Uterus (tissue), 4 donors: ENCODE results near the gene PDPN. TPM values are rescaled to one million over a fixed set of nuclear protein-coding genes. Genes with fewer than 3 reads are reported as not detected.

Experiments used
- DNase-seq, 2 donors: peaks; one replicate each; pipeline ENCODE4 v3.0.0-alpha.2; 2019 to 2020
- H3K27ac ChIP-seq, 2 donors: fragments of 200-600 bp; sonication (generic); 1 replicate in 1 of 2; 2 replicates in 1 of 2; pipeline ENCODE4 v1.5.1; 2016 to 2018
- H3K27me3 ChIP-seq, 2 donors: fragments of 200-600 bp; sonication (generic); one replicate each; pipeline ENCODE4 v1.5.1; 2018 to 2019; ENCODE audit warnings: control low read depth in 1 of 2
- H3K36me3 ChIP-seq, 2 donors: fragments of 200-600 bp; sonication (generic); one replicate each; pipeline ENCODE4 v1.5.1; 2019; ENCODE audit warnings: control low read depth in 1 of 2
- H3K4me1 ChIP-seq, 2 donors: fragments of 200-600 bp; sonication (generic); one replicate each; pipeline ENCODE4 v1.5.1; 2018 to 2019; ENCODE audit warnings: control low read depth in 1 of 2
- H3K4me3 ChIP-seq, 2 donors: fragments of 200-600 bp; sonication (generic); 1 replicate in 1 of 2; 2 replicates in 1 of 2; pipeline ENCODE4 v1.5.1; 2018 to 2019; ENCODE audit warnings: mild to moderate bottlenecking in 1 of 2
- H3K9me3 ChIP-seq, 2 donors: fragments of 200-600 bp; sonication (generic); one replicate each; pipeline ENCODE4 v1.5.1; 2019; ENCODE audit warnings: control low read depth in 1 of 2
- CTCF ChIP-seq, 4 experiments: fragments of 200-600 bp in 2 of 4; fragments of 450-650 bp in 2 of 4; sonication (generic) in 2 of 4; IDR thresholded peaks; one replicate each; pipeline ENCODE4 v1.5.1; 2016 to 2019; ENCODE audit warnings: antibody characterized with exemption in 4 of 4, mild to moderate bottlenecking in 2 of 4, moderate library complexity in 1 of 4
- POLR2A ChIP-seq, 2 donors: fragments of 450-650 bp; IDR thresholded peaks; one replicate each; pipeline ENCODE4 v1.6.1; 2016; ENCODE audit warnings: antibody characterized with exemption in 2 of 2, mild to moderate bottlenecking in 1 of 2, moderate library complexity in 1 of 2
- intact Hi-C: fragments of 100-400 bp; cut with DNase I; formaldehyde crosslinking; loops from one replicate; pipeline ENCODE4 v1.15.1; 2023; ENCODE audit warnings: low total_unique reads
- total RNA-seq, 4 donors: library from RNA; depleted of rRNA in 3 of 4; stranded (reverse); fragments of >200 nt in 3 of 4; gene quantifications; one replicate each; pipeline versions ENCODE4 v1.1.0 to v1.2.4, GENCODE V29; 2014 to 2023
- donor health status: DM: yes; HTN: yes; CAD: no.

Gene PDPN
- total RNA-seq, 4 donors from 2014 or later, result 17.7 to 50.0 (median 30.7) TPM

- Histone ChIP-seq H3K4me1 (no peaks in the 10 kb centered on the region), H3K36me3 (no peaks in the 10 kb centered on the region), H3K27ac (peak overlapping the region; percentile 69 to 89), H3K9me3 (no peaks in the 10 kb centered on the region), H3K27me3 (no peaks in the 10 kb centered on the region), H3K4me3 (no peak overlapping the region)
- no peak for DNase-seq
- intact Hi-C loops, result no loop called here
- TF ChIP-seq POLR2A (IDR thresholded peaks at IDR 0.05) (no peak), CTCF (IDR thresholded peaks at IDR 0.05) (no peak)
Measured at GRCh38 chr1:13620825-13621224, 37.2 kb downstream of the PDPN start.

DNA sequence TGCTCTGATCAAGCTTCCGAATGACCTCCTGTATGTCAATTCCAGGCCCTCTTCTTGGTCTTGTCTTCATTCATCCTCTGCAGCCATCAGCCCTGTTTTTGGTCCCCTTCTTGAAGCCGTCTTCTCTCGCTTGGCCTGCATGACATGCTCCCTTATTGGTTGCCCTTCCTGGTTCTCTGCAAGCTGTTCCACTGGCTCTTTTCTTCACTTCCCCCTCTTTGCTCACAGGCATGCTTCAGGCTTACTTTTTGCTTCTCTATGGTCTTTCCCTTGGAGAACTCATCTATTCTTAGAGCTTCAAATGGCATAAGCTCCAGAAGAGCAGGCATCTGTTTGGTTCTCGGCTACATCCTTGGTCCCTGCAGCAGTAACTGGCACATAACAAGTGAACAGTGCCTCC is 38.8 kb downstream of the PDPN start:
- H3K9me3 ChIP-seq, result no peaks in the 10 kb centered on the region
- no peak overlapping the region for H3K27ac ChIP-seq
- DNase-seq, result no peak
- intact Hi-C loops, result no loop called here
- H3K36me3 ChIP-seq, result no peaks in the 10 kb centered on the region
- TF ChIP-seq POLR2A (IDR thresholded peaks at IDR 0.05) (no peak), CTCF (IDR thresholded peaks at IDR 0.05) (no peak)
- no peak overlapping the region for H3K4me3 ChIP-seq
- no peaks in the 10 kb centered on the region for H3K27me3 ChIP-seq
- H3K4me1 ChIP-seq, result no peaks in the 10 kb centered on the region

GRCh38 chr1:13623021-13623637 is 39.5 kb downstream of the PDPN start:
- Histone ChIP-seq H3K4me1 (no peaks in the 10 kb centered on the region), H3K4me3 (no peak overlapping the region), H3K36me3 (no peaks in the 10 kb centered on the region), H3K9me3 (no peaks in the 10 kb centered on the region), H3K27ac (no peak overlapping the region), H3K27me3 (no peaks in the 10 kb centered on the region)
- no peak for DNase-seq
- TF ChIP-seq CTCF (IDR thresholded peaks at IDR 0.05) (no peak), POLR2A (IDR thresholded peaks at IDR 0.05) (no peak)
- intact Hi-C loops, result no loop called here

- Histone ChIP-seq H3K27me3 (no peaks in the 10 kb centered on the region), H3K4me3 (no peak overlapping the region), H3K36me3 (no peaks in the 10 kb centered on the region), H3K9me3 (no peaks in the 10 kb centered on the region), H3K27ac (no peak overlapping the region), H3K4me1 (no peaks in the 10 kb centered on the region)
- intact Hi-C loops, result no loop called here
- no peak for TF ChIP-seq POLR2A (IDR thresholded peaks at IDR 0.05)
- no peak for TF ChIP-seq CTCF (IDR thresholded peaks at IDR 0.05)
- no peak for DNase-seq
Measured at GRCh38 chr1:13624526-13624925, 40.9 kb downstream of the PDPN start.

GRCh38 chr1:13627127-13627526 is 43.5 kb downstream of the PDPN start:
- TF ChIP-seq POLR2A (IDR thresholded peaks at IDR 0.05) (no peak), CTCF (IDR thresholded peaks at IDR 0.05) (no peak)
- H3K27me3 ChIP-seq, result no peaks in the 10 kb centered on the region
- H3K4me1 ChIP-seq, result no peaks in the 10 kb centered on the region
- no peak overlapping the region for H3K27ac ChIP-seq
- H3K4me3 ChIP-seq, result no peak overlapping the region
- no peak for DNase-seq
- no peaks in the 10 kb centered on the region for H3K36me3 ChIP-seq
- intact Hi-C loops, result no loop called here
- H3K9me3 ChIP-seq, result no peaks in the 10 kb centered on the region
